ENCODE data around the gene LMAN1. TPM values are rescaled to one million over a fixed set of nuclear protein-coding genes. Genes with fewer than 3 reads are reported as not detected.

The LMAN1 gene
- total and polyA plus RNA-seq, 4 donors = 77.2 to 265 (median 98.6) TPM

DNA sequence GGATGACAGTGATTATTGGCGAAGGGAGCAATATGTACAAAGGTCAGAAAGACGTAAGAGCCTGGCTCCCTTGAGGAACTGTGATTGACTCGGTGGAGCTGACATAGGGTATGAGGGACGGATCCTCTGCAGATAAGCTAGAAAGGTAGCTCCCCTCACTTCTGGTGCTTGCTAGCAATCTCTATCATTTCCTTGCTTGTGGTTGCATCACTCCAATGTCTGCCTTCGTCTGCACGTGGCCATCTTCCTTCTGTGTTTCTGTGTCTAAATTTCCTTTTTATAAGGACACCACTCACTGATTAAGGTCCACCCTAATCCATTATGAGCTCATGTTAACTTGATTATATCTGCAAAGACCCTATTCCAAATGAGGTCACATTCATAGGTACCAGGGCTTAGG, 22.9 kb upstream of the LMAN1 start:
- 77% methylated on average over 6 of the region's 6 CpGs for WGBS
- H3K27me3 ChIP-seq (ENCODE audit: control insufficient read depth in 4 of 4, insufficient read depth in 4 of 4, low read length in 3 of 4) = peaks cover 0 to 4% (median 0%) of the 10 kb centered on the region in 4 donors

DNA sequence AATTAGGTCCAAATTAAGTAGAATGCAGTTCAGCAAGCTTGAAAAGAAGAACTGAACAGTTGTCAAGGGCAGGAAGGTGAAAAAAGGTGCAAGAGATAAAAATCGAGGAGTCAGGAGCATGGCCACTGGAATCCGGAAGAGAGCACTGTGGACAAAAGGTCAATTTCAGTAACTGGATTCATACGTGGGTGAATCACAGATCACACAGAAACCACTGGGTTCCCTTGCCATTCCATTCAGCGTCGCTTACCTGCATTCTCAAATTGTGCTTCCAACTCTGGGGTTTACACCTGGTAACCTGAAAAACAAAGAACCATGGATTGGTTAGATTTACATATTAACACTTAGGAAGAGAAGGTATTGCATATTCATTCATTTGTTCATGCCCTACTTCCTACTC, 21.6 kb upstream of the LMAN1 start:
- no peak overlapping the region for H3K4me3 ChIP-seq (ENCODE audit: low read depth in 1 of 3, low read length in 3 of 3)

More for the DNA sequence above, 22.9 kb upstream of the LMAN1 start:
- Histone ChIP-seq H3K4me1 (ENCODE audit: control insufficient read depth in 4 of 4, insufficient read depth in 4 of 4, low read length in 3 of 4) (no peaks in the 10 kb centered on the region), H3K9ac (ENCODE audit: low read depth in 1 of 2, low read length in 2 of 2) (no peak overlapping the region), H3K9me3 (ENCODE audit: control insufficient read depth in 4 of 4, low read length in 3 of 4) (no peaks in the 10 kb centered on the region), H3K4me3 (ENCODE audit: low read depth in 1 of 3, low read length in 3 of 3) (no peak overlapping the region), H3K27ac (ENCODE audit: low read depth in 1 of 2, low read length in 2 of 2) (no peak overlapping the region), H3K36me3 (ENCODE audit: control insufficient read depth in 4 of 4, insufficient read depth in 3 of 4, low read depth in 1 of 4, low read length in 3 of 4) (no peaks in the 10 kb centered on the region)
- TF ChIP-seq, protein P1, sequence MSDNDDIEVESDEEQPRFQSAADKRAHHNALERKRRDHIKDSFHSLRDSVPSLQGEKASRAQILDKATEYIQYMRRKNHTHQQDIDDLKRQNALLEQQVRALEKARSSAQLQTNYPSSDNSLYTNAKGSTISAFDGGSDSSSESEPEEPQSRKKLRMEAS (IDR thresholded peaks at IDR 0.05) = no peak
- TF ChIP-seq YY1 (IDR thresholded peaks at IDR 0.05) (no peak), EGR1 (IDR thresholded peaks at IDR 0.05; ENCODE audit: low read depth in 2 of 2) (no peak), TAF1 (conservative IDR thresholded peaks at IDR 0.05) (no peak), RAD21 (IDR thresholded peaks at IDR 0.05) (no peak)
- TF ChIP-seq, protein P2, sequence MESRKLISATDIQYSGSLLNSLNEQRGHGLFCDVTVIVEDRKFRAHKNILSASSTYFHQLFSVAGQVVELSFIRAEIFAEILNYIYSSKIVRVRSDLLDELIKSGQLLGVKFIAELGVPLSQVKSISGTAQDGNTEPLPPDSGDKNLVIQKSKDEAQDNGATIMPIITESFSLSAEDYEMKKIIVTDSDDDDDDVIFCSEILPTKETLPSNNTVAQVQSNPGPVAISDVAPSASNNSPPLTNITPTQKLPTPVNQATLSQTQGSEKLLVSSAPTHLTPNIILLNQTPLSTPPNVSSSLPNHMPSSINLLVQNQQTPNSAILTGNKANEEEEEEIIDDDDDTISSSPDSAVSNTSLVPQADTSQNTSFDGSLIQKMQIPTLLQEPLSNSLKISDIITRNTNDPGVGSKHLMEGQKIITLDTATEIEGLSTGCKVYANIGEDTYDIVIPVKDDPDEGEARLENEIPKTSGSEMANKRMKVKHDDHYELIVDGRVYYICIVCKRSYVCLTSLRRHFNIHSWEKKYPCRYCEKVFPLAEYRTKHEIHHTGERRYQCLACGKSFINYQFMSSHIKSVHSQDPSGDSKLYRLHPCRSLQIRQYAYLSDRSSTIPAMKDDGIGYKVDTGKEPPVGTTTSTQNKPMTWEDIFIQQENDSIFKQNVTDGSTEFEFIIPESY (IDR thresholded peaks at IDR 0.05) = no peak
- DNase-seq (ENCODE audit: low spot score) = no peak

More for the DNA sequence above, 21.6 kb upstream of the LMAN1 start:
- TF ChIP-seq HNF4A (conservative IDR thresholded peaks at IDR 0.05) (no peak), JUND (IDR thresholded peaks at IDR 0.05) (no peak), EGR1 (IDR thresholded peaks at IDR 0.05; ENCODE audit: low read depth in 2 of 2) (no peak), NR2F2 (IDR thresholded peaks at IDR 0.05) (no peak), RXRA (IDR thresholded peaks at IDR 0.05) (no peak), HNF4G (IDR thresholded peaks at IDR 0.05) (no peak), FOXA2 (IDR thresholded peaks at IDR 0.05) (no peak), RAD21 (IDR thresholded peaks at IDR 0.05) (no peak), SP1 (IDR thresholded peaks at IDR 0.05) (no peak), YY1 (IDR thresholded peaks at IDR 0.05) (no peak), GABPA (IDR thresholded peaks at IDR 0.05 in 1 of 2, conservative IDR thresholded peaks at IDR 0.05 in 1 of 2) (no peak)
- TF ChIP-seq, protein P1 (IDR thresholded peaks at IDR 0.05) = no peak
- TF ChIP-seq, protein P3, sequence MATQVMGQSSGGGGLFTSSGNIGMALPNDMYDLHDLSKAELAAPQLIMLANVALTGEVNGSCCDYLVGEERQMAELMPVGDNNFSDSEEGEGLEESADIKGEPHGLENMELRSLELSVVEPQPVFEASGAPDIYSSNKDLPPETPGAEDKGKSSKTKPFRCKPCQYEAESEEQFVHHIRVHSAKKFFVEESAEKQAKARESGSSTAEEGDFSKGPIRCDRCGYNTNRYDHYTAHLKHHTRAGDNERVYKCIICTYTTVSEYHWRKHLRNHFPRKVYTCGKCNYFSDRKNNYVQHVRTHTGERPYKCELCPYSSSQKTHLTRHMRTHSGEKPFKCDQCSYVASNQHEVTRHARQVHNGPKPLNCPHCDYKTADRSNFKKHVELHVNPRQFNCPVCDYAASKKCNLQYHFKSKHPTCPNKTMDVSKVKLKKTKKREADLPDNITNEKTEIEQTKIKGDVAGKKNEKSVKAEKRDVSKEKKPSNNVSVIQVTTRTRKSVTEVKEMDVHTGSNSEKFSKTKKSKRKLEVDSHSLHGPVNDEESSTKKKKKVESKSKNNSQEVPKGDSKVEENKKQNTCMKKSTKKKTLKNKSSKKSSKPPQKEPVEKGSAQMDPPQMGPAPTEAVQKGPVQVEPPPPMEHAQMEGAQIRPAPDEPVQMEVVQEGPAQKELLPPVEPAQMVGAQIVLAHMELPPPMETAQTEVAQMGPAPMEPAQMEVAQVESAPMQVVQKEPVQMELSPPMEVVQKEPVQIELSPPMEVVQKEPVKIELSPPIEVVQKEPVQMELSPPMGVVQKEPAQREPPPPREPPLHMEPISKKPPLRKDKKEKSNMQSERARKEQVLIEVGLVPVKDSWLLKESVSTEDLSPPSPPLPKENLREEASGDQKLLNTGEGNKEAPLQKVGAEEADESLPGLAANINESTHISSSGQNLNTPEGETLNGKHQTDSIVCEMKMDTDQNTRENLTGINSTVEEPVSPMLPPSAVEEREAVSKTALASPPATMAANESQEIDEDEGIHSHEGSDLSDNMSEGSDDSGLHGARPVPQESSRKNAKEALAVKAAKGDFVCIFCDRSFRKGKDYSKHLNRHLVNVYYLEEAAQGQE (IDR thresholded peaks at IDR 0.05) = no peak
- TF ChIP-seq, protein P4, sequence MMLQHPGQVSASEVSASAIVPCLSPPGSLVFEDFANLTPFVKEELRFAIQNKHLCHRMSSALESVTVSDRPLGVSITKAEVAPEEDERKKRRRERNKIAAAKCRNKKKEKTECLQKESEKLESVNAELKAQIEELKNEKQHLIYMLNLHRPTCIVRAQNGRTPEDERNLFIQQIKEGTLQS (IDR thresholded peaks at IDR 0.05) = no peak
- TF ChIP-seq, protein P5, sequence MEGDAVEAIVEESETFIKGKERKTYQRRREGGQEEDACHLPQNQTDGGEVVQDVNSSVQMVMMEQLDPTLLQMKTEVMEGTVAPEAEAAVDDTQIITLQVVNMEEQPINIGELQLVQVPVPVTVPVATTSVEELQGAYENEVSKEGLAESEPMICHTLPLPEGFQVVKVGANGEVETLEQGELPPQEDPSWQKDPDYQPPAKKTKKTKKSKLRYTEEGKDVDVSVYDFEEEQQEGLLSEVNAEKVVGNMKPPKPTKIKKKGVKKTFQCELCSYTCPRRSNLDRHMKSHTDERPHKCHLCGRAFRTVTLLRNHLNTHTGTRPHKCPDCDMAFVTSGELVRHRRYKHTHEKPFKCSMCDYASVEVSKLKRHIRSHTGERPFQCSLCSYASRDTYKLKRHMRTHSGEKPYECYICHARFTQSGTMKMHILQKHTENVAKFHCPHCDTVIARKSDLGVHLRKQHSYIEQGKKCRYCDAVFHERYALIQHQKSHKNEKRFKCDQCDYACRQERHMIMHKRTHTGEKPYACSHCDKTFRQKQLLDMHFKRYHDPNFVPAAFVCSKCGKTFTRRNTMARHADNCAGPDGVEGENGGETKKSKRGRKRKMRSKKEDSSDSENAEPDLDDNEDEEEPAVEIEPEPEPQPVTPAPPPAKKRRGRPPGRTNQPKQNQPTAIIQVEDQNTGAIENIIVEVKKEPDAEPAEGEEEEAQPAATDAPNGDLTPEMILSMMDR (IDR thresholded peaks at IDR 0.05; ENCODE audit: low read depth, low read length, missing input control) = no peak
- Histone ChIP-seq H3K36me3 (ENCODE audit: control insufficient read depth in 4 of 4, insufficient read depth in 3 of 4, low read depth in 1 of 4, low read length in 3 of 4) (no peaks in the 10 kb centered on the region), H3K9ac (ENCODE audit: low read depth in 1 of 2, low read length in 2 of 2) (no peak overlapping the region), H3K9me3 (ENCODE audit: control insufficient read depth in 4 of 4, low read length in 3 of 4) (no peaks in the 10 kb centered on the region), H3K27me3 (ENCODE audit: control insufficient read depth in 4 of 4, insufficient read depth in 4 of 4, low read length in 3 of 4) (peaks cover 0 to 4% (median 0%) of the 10 kb centered on the region in 4 donors), H3K4me1 (ENCODE audit: control insufficient read depth in 4 of 4, insufficient read depth in 4 of 4, low read length in 3 of 4) (no peaks in the 10 kb centered on the region), H3K27ac (ENCODE audit: low read depth in 1 of 2, low read length in 2 of 2) (no peak overlapping the region)
- no peak for DNase-seq (ENCODE audit: low spot score)
- WGBS = 77% methylated on average over 5 of the region's 5 CpGs
